Loucy (cell line): ENCODE data around the gene DMGDH.

ENCODE experiments used
- EZH2phosphoT487 ChIP-seq: fragments of 200-600 bp; IDR thresholded peaks from 2 replicates; pipeline ENCODE4 v1.6.1; 2018; ENCODE audit warnings: antibody characterized with exemption, mild to moderate bottlenecking, moderate library complexity, borderline replicate concordance
- TF ChIP-seq, protein P1 (sequence below): fragments of 200-600 bp; sonication (generic); conservative IDR thresholded peaks from 2 replicates; pipeline ENCODE4 v1.5.1; 2014; ENCODE audit warnings: mild to moderate bottlenecking, antibody characterized with exemption, low read length

DNA sequence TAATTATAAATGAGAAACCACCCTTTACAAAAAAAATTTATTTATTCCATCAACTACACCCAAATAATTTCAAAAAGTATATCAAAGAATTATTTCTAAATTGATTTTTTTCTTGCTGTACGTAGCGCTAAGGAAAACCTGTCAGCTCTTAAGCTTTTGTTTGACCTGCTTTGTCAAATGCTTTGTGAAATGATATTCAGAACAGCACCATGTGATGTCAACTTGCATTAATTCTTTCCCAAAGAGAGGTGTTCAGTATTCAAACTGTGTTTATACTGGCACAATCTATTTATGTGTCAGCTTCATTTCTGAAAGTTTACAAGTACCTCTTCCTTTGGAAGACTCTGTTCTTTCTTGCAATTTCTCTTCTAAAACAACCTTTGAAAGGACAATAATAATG, 72.4 kb downstream of the DMGDH start:
- TF ChIP-seq, protein P1, sequence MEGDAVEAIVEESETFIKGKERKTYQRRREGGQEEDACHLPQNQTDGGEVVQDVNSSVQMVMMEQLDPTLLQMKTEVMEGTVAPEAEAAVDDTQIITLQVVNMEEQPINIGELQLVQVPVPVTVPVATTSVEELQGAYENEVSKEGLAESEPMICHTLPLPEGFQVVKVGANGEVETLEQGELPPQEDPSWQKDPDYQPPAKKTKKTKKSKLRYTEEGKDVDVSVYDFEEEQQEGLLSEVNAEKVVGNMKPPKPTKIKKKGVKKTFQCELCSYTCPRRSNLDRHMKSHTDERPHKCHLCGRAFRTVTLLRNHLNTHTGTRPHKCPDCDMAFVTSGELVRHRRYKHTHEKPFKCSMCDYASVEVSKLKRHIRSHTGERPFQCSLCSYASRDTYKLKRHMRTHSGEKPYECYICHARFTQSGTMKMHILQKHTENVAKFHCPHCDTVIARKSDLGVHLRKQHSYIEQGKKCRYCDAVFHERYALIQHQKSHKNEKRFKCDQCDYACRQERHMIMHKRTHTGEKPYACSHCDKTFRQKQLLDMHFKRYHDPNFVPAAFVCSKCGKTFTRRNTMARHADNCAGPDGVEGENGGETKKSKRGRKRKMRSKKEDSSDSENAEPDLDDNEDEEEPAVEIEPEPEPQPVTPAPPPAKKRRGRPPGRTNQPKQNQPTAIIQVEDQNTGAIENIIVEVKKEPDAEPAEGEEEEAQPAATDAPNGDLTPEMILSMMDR = no peak
- TF ChIP-seq EZH2phosphoT487 = no peak
